H9 (cell line): ENCODE data around the gene TXNDC8. TPM values are rescaled to one million over a fixed set of nuclear protein-coding genes. Genes with fewer than 3 reads are reported as not detected.

Experiments used
- DNase-seq: peaks from one replicate; pipeline ENCODE4 v3.0.0-alpha.2; 2017
- H2AFZ ChIP-seq: one replicate; pipeline ENCODE4 v1.6.1; 2013; ENCODE audit warnings: mild to moderate bottlenecking, low read length, control low read depth, moderate library complexity
- H2AK5ac ChIP-seq: 2 replicates; pipeline ENCODE4 v1.6.1; 2013; ENCODE audit warnings: low read length, control low read depth, mixed read lengths; ENCODE audit not compliant: insufficient read length
- H2BK120ac ChIP-seq: one replicate; pipeline ENCODE4 v1.6.1; 2013; ENCODE audit warnings: low read depth, mild to moderate bottlenecking, low read length, control low read depth, inconsistent platforms; ENCODE audit not compliant: poor library complexity, severe bottlenecking
- H2BK12ac ChIP-seq: 2 replicates; pipeline ENCODE4 v1.6.1; 2013; ENCODE audit warnings: low read length, control low read depth, mixed read lengths, low read depth; ENCODE audit not compliant: insufficient read length
- H2BK15ac ChIP-seq: 2 replicates; pipeline ENCODE4 v1.6.1; 2013; ENCODE audit warnings: low read depth, low read length, control low read depth
- H2BK20ac ChIP-seq: one replicate; pipeline ENCODE4 v1.6.1; 2013; ENCODE audit warnings: low read depth, mild to moderate bottlenecking, low read length, control low read depth, inconsistent platforms; ENCODE audit not compliant: poor library complexity, severe bottlenecking
- H2BK5ac ChIP-seq: 2 replicates; pipeline ENCODE4 v1.6.1; 2013; ENCODE audit warnings: low read length, control low read depth, mixed read lengths; ENCODE audit not compliant: insufficient read length
- H3K14ac ChIP-seq: 2 replicates; pipeline ENCODE4 v1.6.1; 2013; ENCODE audit warnings: low read length, control low read depth; ENCODE audit not compliant: insufficient read depth
- H3K18ac ChIP-seq: 2 replicates; pipeline ENCODE4 v1.6.1; 2013; ENCODE audit warnings: low read depth, mild to moderate bottlenecking, mixed read lengths, low read length, control low read depth; ENCODE audit not compliant: insufficient read length
- H3K23ac ChIP-seq: 2 replicates; pipeline ENCODE4 v1.6.1; 2013; ENCODE audit warnings: low read length, control low read depth, mixed read lengths, low read depth; ENCODE audit not compliant: insufficient read length
- H3K23me2 ChIP-seq: 2 replicates; pipeline ENCODE4 v1.6.1; 2013; ENCODE audit warnings: low read depth, mild to moderate bottlenecking, mixed read lengths, low read length, control low read depth; ENCODE audit not compliant: insufficient read length, poor library complexity, severe bottlenecking
- H3K27ac ChIP-seq: 2 replicates; pipeline ENCODE4 v1.5.1; 2013; ENCODE audit warnings: low read length, control low read depth, mixed read lengths, low read depth; ENCODE audit not compliant: insufficient read length
- H3K27me3 ChIP-seq: 2 replicates; pipeline ENCODE4 v1.6.1; 2013; ENCODE audit warnings: low read length, control low read depth, inconsistent platforms; ENCODE audit not compliant: insufficient read depth
- H3K4ac ChIP-seq: 2 replicates; pipeline ENCODE4 v1.6.1; 2013; ENCODE audit warnings: low read depth, mild to moderate bottlenecking, control low read depth, inconsistent platforms, low read length, moderate library complexity
- H3K4me1 ChIP-seq: 2 replicates; pipeline ENCODE4 v1.6.1; 2013; ENCODE audit warnings: low read length, control low read depth, inconsistent platforms; ENCODE audit not compliant: insufficient read depth
- H3K4me2 ChIP-seq: 2 replicates; pipeline ENCODE4 v1.6.1; 2013; ENCODE audit warnings: low read length, control low read depth, mixed read lengths; ENCODE audit not compliant: insufficient read length, insufficient read depth
- H3K56ac ChIP-seq: 2 replicates; pipeline ENCODE4 v1.6.1; 2013; ENCODE audit warnings: low read depth, mild to moderate bottlenecking, mixed read lengths, low read length, control low read depth; ENCODE audit not compliant: insufficient read length
- H3K79me1 ChIP-seq: 2 replicates; pipeline ENCODE4 v1.6.1; 2013; ENCODE audit warnings: low read depth, mild to moderate bottlenecking, moderate library complexity, low read length, control low read depth, inconsistent platforms; ENCODE audit not compliant: insufficient read depth, poor library complexity, severe bottlenecking
- H3K79me2 ChIP-seq: 2 replicates; pipeline ENCODE4 v1.6.1; 2013; ENCODE audit warnings: low read length, control low read depth, inconsistent platforms; ENCODE audit not compliant: insufficient read depth
- H3K9ac ChIP-seq: 2 replicates; pipeline ENCODE4 v1.6.1; 2013; ENCODE audit warnings: low read length, control low read depth, mixed read lengths; ENCODE audit not compliant: insufficient read length; ENCODE audit errors: extremely low read depth
- H3K9me3 ChIP-seq: one replicate; pipeline ENCODE4 v1.6.1; 2013; ENCODE audit warnings: low read depth, low read length, inconsistent platforms; ENCODE audit not compliant: control insufficient read depth
- H3T11ph ChIP-seq: one replicate; pipeline ENCODE4 v1.6.1; 2013; ENCODE audit warnings: mild to moderate bottlenecking, low read length, control low read depth, inconsistent platforms
- H4K20me1 ChIP-seq: one replicate; pipeline ENCODE4 v1.6.1; 2013; ENCODE audit not compliant: control insufficient read depth, insufficient read length, insufficient read depth
- H4K5ac ChIP-seq: 2 replicates; pipeline ENCODE4 v1.6.1; 2013; ENCODE audit warnings: low read depth, mild to moderate bottlenecking, mixed read lengths, low read length, control low read depth; ENCODE audit not compliant: insufficient read length
- H4K8ac ChIP-seq: replicated peaks from 2 replicates; pipeline ENCODE4 v1.6.1; 2013; ENCODE audit warnings: low read length, control low read depth, mixed read lengths, low read depth; ENCODE audit not compliant: insufficient read length
- H4K91ac ChIP-seq: 2 replicates; pipeline ENCODE4 v1.6.1; 2013; ENCODE audit warnings: low read depth, mild to moderate bottlenecking, moderate library complexity, mixed read lengths, low read length, control low read depth; ENCODE audit not compliant: insufficient read length
- H3K27ac Mint-ChIP-seq, 3 experiments: 2 replicates in 2 of 3; 3 replicates in 1 of 3; pipeline ENCODE4 v1.8.0; 2020 to 2021; ENCODE audit warnings: mixed read lengths in 3 of 3, mild to moderate bottlenecking in 1 of 3, moderate library complexity in 1 of 3
- H3K27me3 Mint-ChIP-seq: 2 replicates; pipeline ENCODE4 v1.8.0; 2021; ENCODE audit warnings: low read depth, mild to moderate bottlenecking, moderate library complexity, mixed read lengths
- H3K36me3 Mint-ChIP-seq, 3 experiments: 2 replicates in 2 of 3; 3 replicates in 1 of 3; pipeline ENCODE4 v1.8.0; 2020 to 2021; ENCODE audit warnings: low read depth in 3 of 3, mixed read lengths in 3 of 3; ENCODE audit not compliant: insufficient read depth in 1 of 3
- H3K4me1 Mint-ChIP-seq, 2 experiments: 2 replicates each; pipeline ENCODE4 v1.8.0; 2020; ENCODE audit warnings: mixed read lengths in 2 of 2
- H3K4me3 Mint-ChIP-seq, 2 experiments: 2 replicates in 1 of 2; 3 replicates in 1 of 2; pipeline ENCODE4 v1.8.0; 2020 to 2021; ENCODE audit warnings: mild to moderate bottlenecking in 2 of 2, mixed read lengths in 2 of 2, moderate library complexity in 1 of 2
- H3K9me3 Mint-ChIP-seq, 2 experiments: 2 replicates in 1 of 2; 3 replicates in 1 of 2; pipeline ENCODE4 v1.8.0; 2020; ENCODE audit warnings: mild to moderate bottlenecking in 2 of 2, mixed read lengths in 2 of 2, moderate library complexity in 1 of 2
- WGBS: extraction: QIAGEN DNeasy Blood & Tissue Kit; methylation state at CpG from one replicate; pipeline ENCODE4 v1.1.7; 2013; ENCODE audit warnings: missing lambda C conversion rate, low lambda C conversion rate, mixed read lengths; ENCODE audit not compliant: insufficient read length; ENCODE audit errors: extremely low coverage; 5-methylcytosine and 5-hydroxymethylcytosine counted together
- total RNA-seq: library from RNA; stranded (reverse); gene quantifications from 2 replicates; pipeline ENCODE4 v1.2.1, GENCODE V29; 2021
- TF ChIP-seq, protein P1 (sequence below): fragments of 200-600 bp; sonication (generic); conservative IDR thresholded peaks from 3 replicates; pipeline ENCODE4 v1.8.0; 2021; ENCODE audit warnings: antibody characterized with exemption, mild to moderate bottlenecking

The TXNDC8 gene
- total RNA-seq, 1 experiment from 2014 or later: not detected

DNA sequence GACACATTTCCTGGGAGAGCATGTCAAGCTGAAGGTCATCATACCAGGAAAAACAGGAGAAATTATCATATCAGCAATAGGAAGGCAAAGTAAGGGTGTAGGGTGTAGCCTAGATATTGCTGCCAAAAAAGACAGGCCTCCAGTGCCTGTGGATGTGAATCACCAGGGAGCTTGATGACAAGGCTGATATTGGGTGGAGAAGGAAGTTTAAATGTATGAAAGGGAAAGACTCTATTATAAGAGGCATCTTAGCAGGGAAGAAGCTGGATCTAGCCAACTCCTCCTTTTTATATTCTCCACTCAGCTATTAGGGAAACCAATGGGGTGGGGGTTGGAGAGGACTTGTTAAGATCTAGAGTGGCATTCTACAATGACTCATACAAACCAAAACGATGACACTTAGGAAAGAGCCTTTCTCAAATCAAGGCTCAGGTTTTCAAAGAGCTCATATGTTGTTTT is 13.4 kb upstream of the TXNDC8 start:
- H3K27ac Mint-ChIP-seq: no peak overlapping the region
- Histone ChIP-seq H3K9me3 (no peaks in the 10 kb centered on the region), H3T11ph (no peak overlapping the region), H4K5ac (no peak overlapping the region), H3K79me2 (no peaks in the 10 kb centered on the region), H3K14ac (no peak overlapping the region), H2AK5ac (no peak overlapping the region), H3K56ac (no peak overlapping the region), H4K20me1 (no peaks in the 10 kb centered on the region), H3K4me2 (no peak overlapping the region), H2BK12ac (no peak overlapping the region), H2BK120ac (no peak overlapping the region), H3K23me2 (no peaks in the 10 kb centered on the region), H2BK15ac (no peak overlapping the region), H2BK5ac (no peak overlapping the region), H3K4ac (no peak overlapping the region), H3K27ac (no peak overlapping the region), H4K91ac (no peak overlapping the region), H3K4me1 (no peaks in the 10 kb centered on the region), H3K79me1 (no peaks in the 10 kb centered on the region), H3K27me3 (no peaks in the 10 kb centered on the region), H3K23ac (no peak overlapping the region), H3K9ac (no peak overlapping the region), H2BK20ac (no peak overlapping the region), H4K8ac (no peak overlapping the region), H2AFZ (no peak overlapping the region), H3K18ac (no peak overlapping the region)
- WGBS: no CpG with 5 or more reads among the region's 1 CpG
- no peaks in the 10 kb centered on the region for H3K4me1 Mint-ChIP-seq
- H3K9me3 Mint-ChIP-seq: no peaks in the 10 kb centered on the region
- no peaks in the 10 kb centered on the region for H3K36me3 Mint-ChIP-seq
- H3K4me3 Mint-ChIP-seq: no peak overlapping the region
- TF ChIP-seq, protein P1, sequence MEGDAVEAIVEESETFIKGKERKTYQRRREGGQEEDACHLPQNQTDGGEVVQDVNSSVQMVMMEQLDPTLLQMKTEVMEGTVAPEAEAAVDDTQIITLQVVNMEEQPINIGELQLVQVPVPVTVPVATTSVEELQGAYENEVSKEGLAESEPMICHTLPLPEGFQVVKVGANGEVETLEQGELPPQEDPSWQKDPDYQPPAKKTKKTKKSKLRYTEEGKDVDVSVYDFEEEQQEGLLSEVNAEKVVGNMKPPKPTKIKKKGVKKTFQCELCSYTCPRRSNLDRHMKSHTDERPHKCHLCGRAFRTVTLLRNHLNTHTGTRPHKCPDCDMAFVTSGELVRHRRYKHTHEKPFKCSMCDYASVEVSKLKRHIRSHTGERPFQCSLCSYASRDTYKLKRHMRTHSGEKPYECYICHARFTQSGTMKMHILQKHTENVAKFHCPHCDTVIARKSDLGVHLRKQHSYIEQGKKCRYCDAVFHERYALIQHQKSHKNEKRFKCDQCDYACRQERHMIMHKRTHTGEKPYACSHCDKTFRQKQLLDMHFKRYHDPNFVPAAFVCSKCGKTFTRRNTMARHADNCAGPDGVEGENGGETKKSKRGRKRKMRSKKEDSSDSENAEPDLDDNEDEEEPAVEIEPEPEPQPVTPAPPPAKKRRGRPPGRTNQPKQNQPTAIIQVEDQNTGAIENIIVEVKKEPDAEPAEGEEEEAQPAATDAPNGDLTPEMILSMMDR: no peak
- no peak for DNase-seq
- no peaks in the 10 kb centered on the region for H3K27me3 Mint-ChIP-seq
